H1 (cell line): ENCODE data around the gene PRODH2. TPM values are rescaled to one million over a fixed set of nuclear protein-coding genes. Genes with fewer than 3 reads are reported as not detected.

ENCODE experiments used
- CTCF ChIA-PET: fragments of 300-600 bp; sonication (Branson Sonifier 250); formaldehyde crosslinking; loops from one replicate; lab custom pipeline; 2021; ENCODE audit not compliant: partially characterized antibody; lab: Charles Lee
- POLR2A ChIA-PET: fragments of 300-600 bp; sonication (Branson Sonifier 250); formaldehyde crosslinking; loops from one replicate; lab custom pipeline; 2021; ENCODE audit warnings: inconsistent platforms; ENCODE audit not compliant: partially characterized antibody; lab: Charles Lee
- DNase-seq, 2 experiments: peaks; one replicate each; pipeline versions ENCODE4 v3.0.0 to v3.0.0-alpha.2; 2010 to 2022; ENCODE audit warnings: low spot score in 2 of 2, low read depth in 1 of 2, mixed read lengths in 1 of 2
- FAIRE-seq: peaks from 2 replicates; lab custom pipeline; 2011; peaks lifted over from hg19 to GRCh38; lab: Jason Lieb, UNC
- H2AFZ ChIP-seq: 2 replicates; pipeline ENCODE4 v1.8.1; 2012; ENCODE audit warnings: low read length, inconsistent platforms
- H2AK5ac ChIP-seq: 2 replicates; pipeline ENCODE4 v1.6.1; 2013; ENCODE audit warnings: low read depth, low read length
- H2BK120ac ChIP-seq: replicated peaks from 2 replicates; pipeline ENCODE3; 2013; ENCODE audit warnings: low read depth, low read length, inconsistent platforms
- H2BK12ac ChIP-seq: 2 replicates; pipeline ENCODE4 v1.6.1; 2013; ENCODE audit warnings: low read depth, low read length
- H2BK15ac ChIP-seq: 2 replicates; pipeline ENCODE4 v1.6.1; 2013; ENCODE audit warnings: low read length
- H2BK20ac ChIP-seq: 2 replicates; pipeline ENCODE4 v1.6.1; 2013; ENCODE audit warnings: low read length
- H2BK5ac ChIP-seq: 2 replicates; pipeline ENCODE4 v1.6.1; 2013; ENCODE audit warnings: low read depth, low read length
- H3K14ac ChIP-seq: 2 replicates; pipeline ENCODE4 v1.6.1; 2013; ENCODE audit warnings: inconsistent platforms; ENCODE audit not compliant: insufficient read length
- H3K18ac ChIP-seq: 2 replicates; pipeline ENCODE4 v1.6.1; 2013; ENCODE audit warnings: low read length; ENCODE audit errors: extremely low read depth
- H3K23ac ChIP-seq: 2 replicates; pipeline ENCODE4 v1.6.1; 2013; ENCODE audit warnings: inconsistent platforms; ENCODE audit not compliant: insufficient read length
- H3K23me2 ChIP-seq: 2 replicates; pipeline ENCODE4 v1.6.1; 2013; ENCODE audit warnings: low read depth, low read length
- H3K27ac ChIP-seq: 2 replicates; pipeline ENCODE4 v1.6.1; 2011; ENCODE audit warnings: low read depth, low read length, inconsistent platforms
- H3K27me3 ChIP-seq, 4 experiments: replicated peaks in 1 of 4; 1 replicate in 1 of 4; 2 replicates in 3 of 4; pipeline versions ENCODE4 v1.6.1 to v1.8.1; 2011 to 2013; ENCODE audit warnings: low read length in 3 of 4, mild to moderate bottlenecking in 3 of 4, inconsistent platforms in 2 of 4, mixed read lengths in 2 of 4, moderate library complexity in 1 of 4; ENCODE audit not compliant: control insufficient read depth in 3 of 4, insufficient read depth in 3 of 4; ENCODE audit errors: extremely low read depth in 1 of 4
- H3K36me3 ChIP-seq, 4 experiments: 2 replicates each; pipeline versions ENCODE4 v1.6.1 to v1.8.1; 2011 to 2013; ENCODE audit warnings: mild to moderate bottlenecking in 4 of 4, low read length in 3 of 4, moderate library complexity in 2 of 4, control low read depth in 1 of 4, inconsistent platforms in 1 of 4; ENCODE audit not compliant: insufficient read depth in 4 of 4, control insufficient read depth in 2 of 4
- H3K4ac ChIP-seq: replicated peaks from 2 replicates; pipeline ENCODE3; 2013; ENCODE audit warnings: low read length, low read depth, mixed read lengths, inconsistent platforms; ENCODE audit not compliant: insufficient read length
- H3K4me1 ChIP-seq, 4 experiments: replicated peaks in 1 of 4; 1 replicate in 1 of 4; 2 replicates in 3 of 4; pipeline versions ENCODE4 v1.6.1 to v1.8.1; 2011 to 2013; ENCODE audit warnings: low read length in 3 of 4, inconsistent platforms in 2 of 4, mixed read lengths in 1 of 4; ENCODE audit not compliant: insufficient read depth in 4 of 4, control insufficient read depth in 3 of 4
- H3K4me2 ChIP-seq, 2 experiments: 2 replicates each; pipeline versions ENCODE4 v1.6.1 to v1.8.1; 2011 to 2013; ENCODE audit warnings: low read depth in 2 of 2, low read length in 2 of 2, control low read depth in 1 of 2, inconsistent platforms in 1 of 2, mild to moderate bottlenecking in 1 of 2; ENCODE audit not compliant: insufficient read depth in 1 of 2
- H3K4me3 ChIP-seq, 4 experiments: fragments of 200-600, 300-600 bp in 1 of 4; sonication (generic), shearing (Covaris generic), sonication (Bioruptor Twin) in 1 of 4; 2 replicates each; pipeline versions ENCODE4 v1.5.1 to v1.8.1; 2011 to 2016; ENCODE audit warnings: low read length in 4 of 4, low read depth in 3 of 4, control low read depth in 2 of 4, inconsistent platforms in 2 of 4, mild to moderate bottlenecking in 2 of 4, mixed read lengths in 1 of 4, moderate library complexity in 1 of 4; ENCODE audit not compliant: insufficient read depth in 2 of 4; ENCODE audit errors: extremely low read depth in 1 of 4
- H3K56ac ChIP-seq: replicated peaks from 2 replicates; pipeline ENCODE3; 2013; ENCODE audit warnings: low read depth, mild to moderate bottlenecking, mixed read lengths, low read length, inconsistent platforms; ENCODE audit not compliant: insufficient read length
- H3K79me1 ChIP-seq: 2 replicates; pipeline ENCODE4 v1.6.1; 2013; ENCODE audit warnings: low read depth, low read length, control low read depth
- H3K79me2 ChIP-seq, 2 experiments: 2 replicates each; pipeline versions ENCODE4 v1.6.1 to v1.8.1; 2012 to 2013; ENCODE audit warnings: low read length in 2 of 2, mild to moderate bottlenecking in 2 of 2, inconsistent platforms in 1 of 2; ENCODE audit not compliant: insufficient read depth in 2 of 2, control insufficient read depth in 1 of 2
- H3K9ac ChIP-seq, 4 experiments: replicated peaks in 1 of 4; 1 replicate in 1 of 4; 2 replicates in 3 of 4; pipeline versions ENCODE4 v1.6.1 to v1.8.1; 2011 to 2013; ENCODE audit warnings: low read depth in 3 of 4, low read length in 3 of 4, control low read depth in 2 of 4, mild to moderate bottlenecking in 2 of 4, moderate library complexity in 2 of 4, inconsistent platforms in 1 of 4; ENCODE audit errors: extremely low read depth in 1 of 4
- H3K9me3 ChIP-seq, 2 experiments: 2 replicates each; pipeline versions ENCODE4 v1.6.1 to v1.8.1; 2012 to 2013; ENCODE audit warnings: mild to moderate bottlenecking in 2 of 2, moderate library complexity in 2 of 2, control low read depth in 1 of 2, inconsistent platforms in 1 of 2, low read depth in 1 of 2, low read length in 1 of 2, mixed read lengths in 1 of 2; ENCODE audit not compliant: insufficient read depth in 2 of 2
- H4K20me1 ChIP-seq, 2 experiments: replicated peaks in 1 of 2; 2 replicates each; pipeline versions ENCODE3 to v1.8.1; 2011 to 2013; ENCODE audit warnings: inconsistent platforms in 2 of 2, low read length in 2 of 2, mild to moderate bottlenecking in 1 of 2; ENCODE audit not compliant: insufficient read depth in 2 of 2, control insufficient read depth in 1 of 2
- H4K5ac ChIP-seq: 2 replicates; pipeline ENCODE4 v1.6.1; 2013; ENCODE audit warnings: low read length, low read depth, mixed read lengths, inconsistent platforms; ENCODE audit not compliant: insufficient read length
- H4K8ac ChIP-seq: 2 replicates; pipeline ENCODE4 v1.8.0; 2013; ENCODE audit warnings: mild to moderate bottlenecking, moderate library complexity, low read length, inconsistent platforms; ENCODE audit not compliant: insufficient read depth; ENCODE audit errors: extremely low read depth
- H4K91ac ChIP-seq: replicated peaks from 2 replicates; pipeline ENCODE3; 2013; ENCODE audit warnings: low read length, mixed read lengths, inconsistent platforms; ENCODE audit not compliant: insufficient read length
- CEBPB ChIP-seq: IDR thresholded peaks from 2 replicates; pipeline ENCODE4 v1.6.1; 2012; ENCODE audit warnings: low read depth, low read length
- CHD1 ChIP-seq: IDR thresholded peaks from 2 replicates; pipeline ENCODE4 v1.6.1; 2012; ENCODE audit warnings: low read depth, low read length, improper control_type of control experiment
- FOSL1 ChIP-seq: IDR thresholded peaks from 2 replicates; pipeline ENCODE4 v1.6.1; 2011; ENCODE audit warnings: mild to moderate bottlenecking, low read depth, low read length, moderate library complexity; ENCODE audit not compliant: insufficient read depth
- JUND ChIP-seq: IDR thresholded peaks from 2 replicates; pipeline ENCODE4 v1.6.1; 2011; ENCODE audit warnings: mild to moderate bottlenecking, improper control_type of control experiment, low read length
- SAP30 ChIP-seq: fragments of 300-600 bp; sonication (generic); IDR thresholded peaks from 2 replicates; pipeline ENCODE4 v1.7.1; 2012; ENCODE audit warnings: low read length, moderate library complexity, mild to moderate bottlenecking, inconsistent platforms; ENCODE audit not compliant: insufficient read depth, insufficient replicate concordance
- SIN3A ChIP-seq, 2 experiments: IDR thresholded peaks in 1 of 2; conservative IDR thresholded peaks in 1 of 2; 2 replicates each; pipeline ENCODE4 v1.6.1; 2011 to 2012; ENCODE audit warnings: low read length in 2 of 2, improper control_type of control experiment in 1 of 2, low read depth in 1 of 2, mild to moderate bottlenecking in 1 of 2
- TBP ChIP-seq: IDR thresholded peaks from 2 replicates; pipeline ENCODE4 v1.6.1; 2011; ENCODE audit warnings: low read depth, low read length, improper control_type of control experiment
- WGBS, 2 experiments: shearing (Covaris generic) in 1 of 2; methylation state at CpG; one replicate each; pipeline versions ENCODE4 v1.1.6 to v1.1.7; 2013 to 2015; ENCODE audit warnings: low lambda C conversion rate in 2 of 2, mixed read lengths in 2 of 2, inconsistent platforms in 1 of 2, low coverage in 1 of 2, missing lambda C conversion rate in 1 of 2; ENCODE audit not compliant: insufficient replicate concordance in 2 of 2, insufficient coverage in 1 of 2, insufficient read length in 1 of 2; ENCODE audit errors: extremely low coverage in 1 of 2, missing lambda C conversion rate in 1 of 2; 5-methylcytosine and 5-hydroxymethylcytosine counted together
- polyA plus RNA-seq, 7 experiments: library from polyadenylated mRNA; depleted of rRNA in 3 of 7; stranded (reverse) in 5 of 7; unstranded in 2 of 7; fragments of >200 nt in 5 of 7; fragments of 200-250 nt in 2 of 7; gene quantifications; 1 replicate in 5 of 7; 2 replicates in 1 of 7; 4 replicates in 1 of 7; pipeline versions ENCODE4 v1.2.1 to v1.2.3, GENCODE V29; 2011 to 2013; ENCODE audit warnings: missing spikeins in 2 of 7, mixed read lengths in 2 of 7
- total RNA-seq: library from RNA; stranded (reverse); fragmentation: NEBNext Ultra II Directional; extraction: Animal tissue kit (Norgen Biotek cat#: 25700); gene quantifications from 2 replicates; pipeline ENCODE4 v1.2.1, GENCODE V29; 2021
- TF ChIP-seq, protein P1 (sequence below): IDR thresholded peaks from 2 replicates; pipeline ENCODE4 v1.6.1; 2012; ENCODE audit warnings: low read length, inconsistent platforms

PRODH2 gene
- total and polyA plus RNA-seq, 2 of the 8 experiments (the other 6 are each of a cell fraction or from before 2014, with no cell fraction given), result not detected

DNA sequence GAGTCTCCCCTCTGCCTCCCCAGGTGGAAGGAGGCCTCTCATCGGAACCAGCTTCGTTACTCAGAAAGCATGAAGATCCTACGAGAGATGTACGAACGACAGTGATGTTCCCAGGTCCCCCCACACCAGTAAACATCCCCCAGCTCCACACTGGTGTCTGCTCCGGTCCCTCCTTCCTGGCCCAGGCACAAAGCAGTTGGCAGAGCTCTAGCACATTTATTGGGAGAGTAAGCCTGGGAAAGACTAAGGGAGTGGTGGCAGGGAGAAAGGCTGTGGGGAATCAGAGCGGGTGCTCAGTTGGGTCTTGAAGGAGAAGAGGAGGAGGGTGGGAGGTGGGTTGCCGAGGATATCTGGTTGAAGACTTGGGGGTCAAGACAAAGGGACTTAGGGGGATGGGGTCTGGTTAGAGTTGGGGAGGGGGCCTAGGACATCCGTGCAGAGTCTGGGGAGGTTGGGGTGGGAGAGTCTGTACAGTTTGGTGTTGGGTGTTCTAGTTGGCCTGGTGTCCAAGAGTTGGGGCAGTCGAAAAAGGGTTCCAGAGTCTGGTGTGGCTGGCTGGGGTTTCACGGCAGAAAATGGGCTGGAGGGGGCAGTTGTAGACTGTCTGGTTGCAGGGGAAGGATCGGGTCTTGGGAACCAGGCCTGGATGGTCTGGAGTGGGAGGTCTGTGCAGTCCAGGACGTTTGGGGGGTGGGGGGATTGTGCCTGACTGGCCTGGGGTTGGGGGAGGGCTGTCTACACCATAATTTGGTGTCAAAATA is 58.1 kb downstream of the PRODH2 start:
- Histone ChIP-seq H2BK5ac (no peak overlapping the region), H3K23me2 (peaks cover 16% of the 10 kb centered on the region; the same call in 1 of the 2 replicates), H3K27ac (no peak overlapping the region), H3K27me3 (peaks cover 0 to 17% (median 11%) of the 10 kb centered on the region in 4 experiments; a peak in 5 of 7 replicates), H3K36me3 (no peaks in the 10 kb centered on the region), H3K4ac (no peak overlapping the region), H2AFZ (no peak overlapping the region), H2AK5ac (no peak overlapping the region), H2BK120ac (no peak overlapping the region), H3K56ac (no peak overlapping the region), H3K18ac (no peak overlapping the region; the same call in 1 of the 2 replicates), H4K8ac (no peak overlapping the region)
- CTCF ChIA-PET, result interaction anchor here (0.6 to 1.3 kb wide), 2 partner anchors 14 to 245 kb away, joined by 3 to 4 read pairs; no protein-coding TSS in a partner anchor
- TF ChIP-seq JUND (no peak), TBP (no peak), SIN3A (conservative IDR thresholded peaks at IDR 0.05 in 1 of 2, IDR thresholded peaks at IDR 0.05 in 1 of 2; ENCODE audit: low read depth in 1 of 2, low read length in 2 of 2) (no peak), FOSL1 (no peak), CEBPB (no peak), SAP30 (no peak), CHD1 (no peak)
- TF ChIP-seq, protein P1, sequence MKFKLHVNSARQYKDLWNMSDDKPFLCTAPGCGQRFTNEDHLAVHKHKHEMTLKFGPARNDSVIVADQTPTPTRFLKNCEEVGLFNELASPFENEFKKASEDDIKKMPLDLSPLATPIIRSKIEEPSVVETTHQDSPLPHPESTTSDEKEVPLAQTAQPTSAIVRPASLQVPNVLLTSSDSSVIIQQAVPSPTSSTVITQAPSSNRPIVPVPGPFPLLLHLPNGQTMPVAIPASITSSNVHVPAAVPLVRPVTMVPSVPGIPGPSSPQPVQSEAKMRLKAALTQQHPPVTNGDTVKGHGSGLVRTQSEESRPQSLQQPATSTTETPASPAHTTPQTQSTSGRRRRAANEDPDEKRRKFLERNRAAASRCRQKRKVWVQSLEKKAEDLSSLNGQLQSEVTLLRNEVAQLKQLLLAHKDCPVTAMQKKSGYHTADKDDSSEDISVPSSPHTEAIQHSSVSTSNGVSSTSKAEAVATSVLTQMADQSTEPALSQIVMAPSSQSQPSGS, result no peak
- TF ChIP-seq, all 59 proteins: peak for 0
- peaks cover 0 to 4% of the 10 kb centered on the region in 2 experiments for H4K20me1 ChIP-seq
- no peak overlapping the region for H2BK12ac ChIP-seq
- H3K79me1 ChIP-seq, result peaks cover 4% of the 10 kb centered on the region
- peak overlapping the region in 1 of 2 experiments; percentile 98; a peak in 1 of 4 replicates for H3K4me2 ChIP-seq
- FAIRE-seq, result no peak
- 88% methylated on average over 11 of the region's 13 CpGs; no CpG with 5 or more reads in 1 of the 2 experiments for WGBS, 2 experiments
- POLR2A ChIA-PET, result interaction anchor here (1.4 kb wide), 1 partner anchor 14 kb away, joined by 3 read pairs; no protein-coding TSS in a partner anchor
- DNase-seq, result no peak
- H3K9me3 ChIP-seq, result no peaks in the 10 kb centered on the region
- no peak overlapping the region for H4K5ac ChIP-seq
- peaks cover 0 to 6% of the 10 kb centered on the region in 2 experiments; a peak in 2 of 4 replicates for H3K79me2 ChIP-seq
- H2BK15ac ChIP-seq, result no peak overlapping the region
- H3K4me3 ChIP-seq, result no peak overlapping the region
- peaks cover 0 to 18% (median 11%) of the 10 kb centered on the region in 4 experiments; a peak in 5 of 7 replicates for H3K4me1 ChIP-seq
- no peak overlapping the region for H4K91ac ChIP-seq
- H3K9ac ChIP-seq, result no peak overlapping the region
- no peak overlapping the region for H3K14ac ChIP-seq
- H2BK20ac ChIP-seq, result no peak overlapping the region
- no peak overlapping the region for H3K23ac ChIP-seq
